Measurements from ENCODE around the gene S1PR2. TPM values are rescaled to one million over a fixed set of nuclear protein-coding genes. Genes with fewer than 3 reads are reported as not detected.

S1PR2 gene
- total RNA-seq, 1 experiment from 2014 or later: 8.4 TPM

GRCh38 chr19:10252707-10253106, 21.6 kb upstream of the S1PR2 start:
- ChIA-PET CTCF (interaction anchor here (0.6 kb wide), 1 partner anchor 90 kb away, joined by 9 read pairs; no protein-coding TSS in a partner anchor), POLR2A (ENCODE audit: low non-redundant PET) (no interaction called here)
- Histone ChIP-seq H3K27me3 (replicated peaks; ENCODE audit: insufficient read depth, low read depth, low read length, poor library complexity) (no peaks in the 10 kb centered on the region), H3K4me3 (ENCODE audit: low read depth, low read length, poor library complexity, severe bottlenecking) (peak overlapping the region; percentile 79), H3K9me3 (ENCODE audit: low read depth, low read length, poor library complexity, severe bottlenecking) (no peaks in the 10 kb centered on the region), H3K36me3 (ENCODE audit: insufficient read depth, low read length, poor library complexity, severe bottlenecking) (peaks cover 12% of the 10 kb centered on the region), H3K4me1 (ENCODE audit: insufficient read depth, low read length, poor library complexity, severe bottlenecking) (peaks cover 5% of the 10 kb centered on the region), H3K27ac (ENCODE audit: low read depth, low read length, poor library complexity, severe bottlenecking) (peak overlapping the region; percentile 81)
- TF ChIP-seq EZH2 (IDR thresholded peaks at IDR 0.05; ENCODE audit: borderline replicate concordance, low read depth, low read length, poor library complexity, severe bottlenecking) (no peak), CTCF (conservative IDR thresholded peaks at IDR 0.05; ENCODE audit: low read depth, low read length) (no peak)
- intact Hi-C loops (cut with micrococcal nuclease; ENCODE audit: unreplicated experiment): loop anchor here (5.0 kb wide), 1 partner anchor 130 kb away; no protein-coding TSS in a partner anchor
- DNase-seq (ENCODE audit: low spot score): no peak
- TSS peak; percentile 67 for BruUV-seq (replicated peaks)

DNA sequence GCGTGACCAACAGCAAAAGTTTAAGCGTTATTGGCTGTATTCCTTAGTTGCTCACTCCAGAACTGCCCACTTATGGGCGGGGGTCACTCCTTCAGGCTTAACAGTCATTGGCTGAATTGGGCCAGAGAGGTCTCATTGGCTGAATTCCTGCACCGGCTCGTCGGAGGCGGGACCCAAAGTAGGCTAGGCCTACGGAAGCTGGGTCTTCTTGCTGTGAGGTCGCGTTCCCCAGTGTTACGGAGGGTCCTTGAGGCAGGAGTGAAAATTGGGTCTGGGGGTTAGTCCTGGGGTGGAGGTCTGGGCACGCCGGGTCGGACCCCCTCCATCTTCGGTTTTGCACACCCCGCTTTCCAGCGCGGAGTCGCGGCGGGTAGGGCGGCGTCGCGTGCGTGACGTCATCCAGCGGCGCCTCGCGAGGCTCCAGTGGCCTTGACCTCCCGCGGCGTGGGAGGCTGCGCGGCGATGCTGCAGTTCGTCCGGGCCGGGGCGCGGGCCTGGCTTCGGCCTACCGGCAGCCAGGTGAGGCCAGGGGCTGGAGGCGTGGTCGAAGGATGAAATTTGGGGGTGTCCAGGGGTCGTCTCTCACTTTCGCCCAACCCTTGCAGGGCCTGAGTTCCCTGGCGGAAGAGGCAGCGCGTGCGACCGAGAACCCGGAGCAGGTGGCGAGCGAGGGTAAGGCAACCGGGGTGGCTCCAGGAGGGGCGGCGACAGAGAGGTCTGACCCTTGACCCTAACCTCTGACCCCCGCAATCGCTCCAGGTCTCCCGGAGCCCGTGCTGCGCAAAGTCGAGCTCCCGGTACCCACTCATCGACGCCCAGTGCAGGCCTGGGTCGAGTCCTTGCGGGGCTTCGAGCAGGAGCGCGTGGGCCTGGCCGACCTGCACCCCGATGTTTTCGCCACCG, 20.9 kb upstream of the S1PR2 start, which contains the start of gene MRPL4:
TSS of gene MRPL4 (plus strand) at position 423 of the 903 bp plus-strand sequence. CDS start at position 463, 40 bp downstream.
- peak within 1 kb of the TSS; percentile 79 for H3K4me3 ChIP-seq (ENCODE audit: low read depth, low read length, poor library complexity, severe bottlenecking)
- peaks cover 12% of the 10 kb centered on the region for H3K36me3 ChIP-seq (ENCODE audit: insufficient read depth, low read length, poor library complexity, severe bottlenecking)
- H3K27me3 ChIP-seq (replicated peaks; ENCODE audit: insufficient read depth, low read depth, low read length, poor library complexity): no peaks in the 10 kb centered on the region
- BruUV-seq (replicated peaks): no TSS peak
- no peaks in the 10 kb centered on the region for H3K9me3 ChIP-seq (ENCODE audit: low read depth, low read length, poor library complexity, severe bottlenecking)
- CTCF ChIA-PET: interaction anchor here (0.6 kb wide), 1 partner anchor 11 kb away, joined by 3 read pairs; no protein-coding TSS in a partner anchor
- DNase-seq (ENCODE audit: low spot score): peak; percentile 99
- POLR2A ChIA-PET (ENCODE audit: low non-redundant PET): interaction anchor here (0.5 kb wide), 1 partner anchor 252 kb away, joined by 6 read pairs; no protein-coding TSS in a partner anchor
- H3K27ac ChIP-seq (ENCODE audit: low read depth, low read length, poor library complexity, severe bottlenecking): peak within 1 kb of the TSS; percentile 81
- TF ChIP-seq CTCF (conservative IDR thresholded peaks at IDR 0.05; ENCODE audit: low read depth, low read length) (no peak), EZH2 (IDR thresholded peaks at IDR 0.05; ENCODE audit: borderline replicate concordance, low read depth, low read length, poor library complexity, severe bottlenecking) (no peak)
- intact Hi-C loops (cut with micrococcal nuclease; ENCODE audit: unreplicated experiment): loop anchor here (1.0 to 5.0 kb wide), 2 partner anchors 130 to 321 kb away; no protein-coding TSS in a partner anchor
- H3K4me1 ChIP-seq (ENCODE audit: insufficient read depth, low read length, poor library complexity, severe bottlenecking): peaks cover 5% of the 10 kb centered on the region

GRCh38 chr19:10246511-10246910, 15.4 kb upstream of the S1PR2 start:
- ChIA-PET POLR2A (ENCODE audit: low non-redundant PET) (no interaction called here), CTCF (no interaction called here)
- Histone ChIP-seq H3K4me3 (ENCODE audit: low read depth, low read length, poor library complexity, severe bottlenecking) (no peak overlapping the region), H3K36me3 (ENCODE audit: insufficient read depth, low read length, poor library complexity, severe bottlenecking) (no peaks in the 10 kb centered on the region), H3K27ac (ENCODE audit: low read depth, low read length, poor library complexity, severe bottlenecking) (no peak overlapping the region), H3K9me3 (ENCODE audit: low read depth, low read length, poor library complexity, severe bottlenecking) (no peaks in the 10 kb centered on the region), H3K4me1 (ENCODE audit: insufficient read depth, low read length, poor library complexity, severe bottlenecking) (no peaks in the 10 kb centered on the region), H3K27me3 (replicated peaks; ENCODE audit: insufficient read depth, low read depth, low read length, poor library complexity) (no peaks in the 10 kb centered on the region)
- no peak for TF ChIP-seq EZH2 (IDR thresholded peaks at IDR 0.05; ENCODE audit: borderline replicate concordance, low read depth, low read length, poor library complexity, severe bottlenecking)
- TF ChIP-seq CTCF (conservative IDR thresholded peaks at IDR 0.05; ENCODE audit: low read depth, low read length): no peak
- no peak for DNase-seq (ENCODE audit: low spot score)
- BruUV-seq (replicated peaks): no TSS peak
- intact Hi-C loops (cut with micrococcal nuclease; ENCODE audit: unreplicated experiment): no loop called here
